Measurements from ENCODE around the gene RUFY2.
"Not testable (repeated sequence)": the region's sequence is repeated elsewhere in the genome, so short reads cannot be mapped to it uniquely, and the experiment has no call there.

Gene RUFY2

DNA sequence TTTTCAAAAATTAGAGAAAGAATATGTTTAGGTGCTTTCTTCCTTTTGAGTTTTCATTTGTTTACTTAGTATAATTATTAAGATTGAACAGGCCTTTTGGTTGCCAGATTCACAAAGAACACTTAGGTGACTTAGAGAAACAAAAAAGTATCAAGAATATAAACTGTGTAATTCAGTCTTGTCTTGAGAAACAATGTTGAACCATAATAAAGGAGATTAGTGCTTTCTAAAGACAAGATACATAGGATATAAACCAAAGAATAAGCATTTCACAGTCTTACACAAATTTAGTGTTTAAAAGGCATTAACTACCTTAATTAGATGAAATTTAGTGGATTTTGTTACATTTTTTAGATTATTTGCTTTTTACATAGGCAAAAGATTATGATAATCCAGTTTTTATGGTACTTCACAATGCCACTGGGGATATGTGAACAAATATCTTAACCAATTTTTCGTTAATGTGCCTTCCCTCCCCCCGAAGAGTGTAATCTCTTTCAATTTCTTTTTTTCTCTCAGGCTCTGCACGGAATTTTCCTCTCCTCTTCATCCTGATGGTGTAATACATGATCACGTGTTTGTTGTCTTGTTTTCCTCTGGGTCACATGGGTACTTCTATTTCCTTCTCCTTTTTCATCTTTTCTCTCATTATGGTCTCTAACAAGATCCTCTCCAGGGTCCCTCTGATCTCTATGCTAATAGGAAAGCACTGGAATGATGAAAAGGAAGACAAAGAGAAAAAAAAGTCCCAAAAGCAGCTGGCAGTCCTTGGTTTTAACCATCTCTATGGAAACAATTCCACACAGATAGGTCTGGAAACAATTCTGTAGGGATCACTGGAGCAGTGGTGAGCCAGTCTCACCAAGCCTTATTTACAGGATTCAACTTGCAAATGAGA, 78.9 kb downstream of the RUFY2 start:
- no peak for DNase-seq (ENCODE audit: low read depth)

DNA sequence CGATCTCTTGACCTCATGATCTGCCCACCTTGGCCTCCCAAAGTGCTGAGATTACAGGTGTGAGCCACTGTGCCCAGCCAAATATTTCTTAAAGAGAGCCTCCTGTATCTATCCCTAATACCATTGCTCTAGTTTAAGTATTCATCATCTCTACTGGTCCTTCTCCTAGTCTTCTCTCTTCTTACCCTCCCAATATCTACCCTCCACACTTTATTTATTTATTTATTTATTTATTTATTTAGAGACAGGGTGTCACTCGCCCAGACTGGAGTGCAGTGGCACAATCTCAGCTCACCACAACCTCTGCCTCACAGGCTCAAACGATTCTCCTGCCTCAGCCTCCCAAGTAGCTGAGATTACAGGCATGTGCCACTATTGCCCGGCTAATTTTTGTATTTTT, 82.7 kb downstream of the RUFY2 start:
- not testable (repeated sequence) for DNase-seq (ENCODE audit: low read depth)

DNA sequence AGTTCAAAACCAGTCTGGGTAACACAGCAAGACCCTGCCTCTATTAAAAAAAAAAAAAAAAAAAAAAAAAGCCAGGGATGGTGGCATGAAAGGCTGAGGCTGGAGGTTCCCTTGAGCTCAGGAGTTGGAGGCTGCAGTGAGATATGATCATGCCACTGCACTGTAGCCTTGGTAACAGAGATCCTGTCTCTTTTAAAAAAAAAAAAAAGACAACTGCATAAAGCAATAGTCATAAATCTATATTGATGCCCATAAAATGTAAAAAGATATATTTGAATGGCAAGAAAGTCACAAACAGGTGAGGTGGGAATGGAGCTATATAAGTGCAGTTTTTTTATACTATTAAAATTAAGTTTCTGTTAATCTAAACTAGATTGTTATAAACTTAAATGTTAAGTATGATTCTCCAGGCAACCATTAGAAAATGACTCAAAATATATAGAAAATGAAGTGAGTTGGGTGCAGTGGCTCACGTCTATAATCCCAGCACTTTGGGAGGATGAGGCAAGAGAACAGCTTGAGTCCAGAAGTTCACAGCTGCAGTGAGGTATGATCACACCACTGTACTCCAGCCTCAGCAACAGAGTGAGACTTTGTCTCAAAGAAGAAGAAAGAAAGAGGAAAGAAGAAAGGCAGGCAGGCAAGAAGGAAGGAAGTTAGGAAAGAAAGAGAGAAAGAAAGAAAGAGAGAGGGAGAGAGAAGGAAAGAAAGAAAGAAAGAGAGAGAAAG, 88.6 kb downstream of the RUFY2 start:
- DNase-seq (ENCODE audit: low read depth) = no peak

DNA sequence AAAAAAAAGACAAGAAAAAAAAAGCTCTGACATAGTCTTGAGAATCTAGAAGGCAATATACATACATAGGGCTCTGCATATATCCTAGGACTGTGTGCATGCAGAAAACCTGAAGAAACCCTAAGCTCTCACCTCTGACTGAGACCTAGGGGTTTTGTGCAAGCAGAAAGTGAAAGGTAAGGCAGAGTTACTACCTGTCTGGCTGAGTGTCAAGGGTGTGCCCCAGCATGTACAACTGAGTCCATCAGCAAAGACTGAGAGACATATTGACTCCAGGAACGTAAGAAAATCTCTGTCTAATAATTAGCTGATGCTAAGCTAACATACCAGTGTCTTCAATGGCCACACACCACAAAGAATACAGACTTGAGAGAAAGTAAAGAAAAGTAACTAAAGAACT, 91.5 kb downstream of the RUFY2 start:
- DNase-seq (ENCODE audit: low read depth) = no peak

DNA sequence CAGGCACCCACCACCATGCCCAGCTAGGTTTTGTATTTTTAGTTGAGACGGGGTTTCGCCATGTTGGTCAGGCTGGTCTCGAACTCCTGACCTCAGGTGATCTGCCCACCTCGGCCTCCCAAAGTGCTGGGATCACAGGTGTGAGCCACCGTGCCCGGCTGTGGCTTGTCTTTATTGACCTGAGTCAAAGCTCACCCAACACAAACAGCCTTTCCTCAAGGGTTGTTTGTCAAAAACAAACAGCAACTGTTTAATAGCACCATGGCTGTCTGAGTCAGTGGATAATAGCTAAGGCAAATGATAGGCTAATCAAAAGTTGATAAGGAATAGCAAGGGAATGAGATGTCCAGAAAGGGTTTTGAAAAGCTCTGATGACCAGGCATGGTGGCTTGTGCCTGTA, 92.1 kb downstream of the RUFY2 start:
- DNase-seq (ENCODE audit: low read depth) = not testable (repeated sequence)

DNA sequence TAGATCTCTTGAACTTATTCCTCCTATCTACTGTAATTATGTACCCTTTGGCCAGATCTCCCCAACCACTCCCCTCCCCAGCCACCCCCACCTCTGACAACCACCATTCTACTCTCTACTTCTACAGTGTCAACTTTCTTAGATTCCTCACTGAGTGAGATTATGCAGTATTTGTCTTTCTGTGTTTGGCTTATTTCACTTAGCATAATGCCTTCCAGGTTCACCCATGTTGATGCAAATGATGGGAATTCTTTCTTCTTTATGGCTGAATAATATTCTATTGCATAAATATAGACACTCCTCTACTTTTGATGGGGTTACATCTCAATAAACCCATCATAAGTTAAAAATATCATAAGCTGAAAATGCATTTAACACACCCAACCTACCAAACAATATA, 96.5 kb downstream of the RUFY2 start:
- no peak for DNase-seq (ENCODE audit: low read depth)

DNA sequence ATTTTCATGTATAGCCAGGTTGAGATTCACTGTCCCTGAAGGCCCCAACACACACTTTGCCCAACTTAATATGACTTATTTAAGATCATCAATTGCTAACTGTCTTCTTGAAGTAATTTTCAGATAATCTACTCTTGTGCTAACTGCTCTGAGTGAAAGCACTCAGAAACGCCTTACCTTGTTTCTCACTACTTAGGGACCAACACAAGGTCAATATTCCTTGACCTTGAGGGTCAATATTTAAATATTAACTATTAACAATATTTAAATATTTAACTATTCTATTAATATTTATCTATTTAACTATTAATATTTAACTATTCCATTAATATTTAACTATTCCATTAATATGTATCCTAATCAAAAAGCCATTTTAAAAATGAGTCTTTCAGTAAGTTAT, 101.2 kb downstream of the RUFY2 start:
- no peak for DNase-seq (ENCODE audit: low read depth)

DNA sequence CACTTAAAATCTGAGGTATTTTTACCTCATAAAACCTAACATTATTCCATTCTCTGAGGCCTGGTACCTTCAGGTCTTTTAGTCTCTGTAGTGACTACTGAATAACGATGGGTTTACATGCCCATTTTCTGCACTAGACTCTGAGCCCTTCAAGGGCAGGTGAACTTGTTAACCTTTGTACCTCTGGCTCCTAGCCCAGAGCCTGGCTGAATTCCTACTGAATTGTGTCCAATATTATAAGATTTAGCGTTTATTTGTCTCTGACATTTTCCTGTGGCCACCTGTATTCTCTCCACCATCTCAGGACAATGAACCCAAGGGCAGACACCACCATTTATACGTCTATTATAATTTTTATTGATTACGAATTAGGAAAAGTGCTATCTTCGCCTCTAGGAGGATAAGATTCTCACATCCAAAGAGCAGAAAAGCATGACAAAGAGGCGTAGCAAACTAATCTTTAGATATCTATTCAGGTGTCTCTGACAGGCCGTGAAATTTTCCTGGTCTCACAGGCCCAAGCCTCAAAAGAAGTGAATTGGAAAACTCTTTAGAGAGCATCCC, 103.1 kb downstream of the RUFY2 start:
- DNase-seq (ENCODE audit: low read depth) = no peak

DNA sequence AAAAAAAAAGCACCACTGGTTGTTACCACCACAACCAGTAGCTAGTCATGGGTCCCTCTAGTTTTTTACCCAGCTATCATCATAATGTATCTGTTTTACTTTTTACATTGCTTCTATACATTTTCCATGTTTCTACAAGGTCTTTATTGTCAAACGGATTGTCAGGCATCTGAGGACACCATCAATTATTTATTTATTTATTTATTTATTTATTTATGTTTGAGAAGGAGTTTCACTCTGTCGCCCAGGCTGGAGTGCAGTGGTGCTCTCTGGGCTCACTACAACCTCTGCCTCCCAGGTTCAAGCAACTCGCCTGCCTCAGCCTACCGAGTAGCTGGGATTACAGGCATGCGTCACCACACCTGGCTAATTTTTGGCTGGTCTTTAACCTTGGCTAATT, 104.2 kb downstream of the RUFY2 start:
- no peak for DNase-seq (ENCODE audit: low read depth)

DNA sequence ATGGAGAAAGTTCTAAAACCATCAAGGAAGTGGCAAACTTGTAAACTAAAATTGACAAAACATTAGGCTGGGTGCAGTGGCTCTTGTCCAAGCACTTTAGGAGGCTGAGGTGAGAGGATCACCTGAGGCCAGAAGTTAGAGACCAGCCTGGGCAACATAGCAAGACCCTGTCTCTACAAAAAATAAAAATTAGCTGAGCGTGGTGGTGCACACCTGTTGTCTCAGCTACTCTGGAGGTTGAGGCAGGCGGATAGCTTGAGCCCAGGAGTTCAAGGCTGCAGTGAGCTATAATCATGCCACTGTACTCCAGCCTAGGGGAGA, 104.6 kb downstream of the RUFY2 start:
- no peak for DNase-seq (ENCODE audit: low read depth)

DNA sequence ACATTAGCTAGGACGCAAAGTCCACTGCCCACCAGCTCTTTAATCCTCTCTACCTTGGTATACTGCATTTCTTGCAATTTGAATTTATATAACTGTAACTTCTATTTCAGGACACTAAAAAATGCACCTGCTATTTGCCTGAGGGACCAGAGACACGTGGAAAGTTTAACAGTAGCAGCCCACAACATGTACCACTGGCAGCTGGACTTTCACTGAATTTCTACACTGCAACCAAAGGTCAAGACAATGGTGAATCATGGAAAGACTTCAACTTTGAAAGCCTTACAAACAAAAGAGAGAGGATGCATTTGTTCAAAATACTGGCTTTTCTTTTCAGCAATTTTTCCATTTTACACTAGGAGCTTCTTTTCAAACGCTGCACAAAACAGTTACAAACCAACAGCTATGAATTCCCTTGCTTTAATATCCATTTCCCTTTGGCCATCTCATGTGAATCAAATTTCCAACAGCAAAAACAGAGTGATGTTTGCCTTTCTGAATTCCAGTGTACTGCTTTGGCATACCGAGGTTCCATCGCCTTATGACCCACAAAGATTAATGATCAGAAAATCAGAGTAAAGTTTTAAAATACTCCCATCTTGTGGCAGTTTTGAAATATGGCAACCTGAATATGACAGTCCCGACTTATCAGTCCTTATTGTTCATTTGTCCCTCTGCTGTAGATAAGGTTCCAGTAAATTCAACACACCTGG, 105.1 kb downstream of the RUFY2 start:
- DNase-seq (ENCODE audit: low read depth) = no peak

DNA sequence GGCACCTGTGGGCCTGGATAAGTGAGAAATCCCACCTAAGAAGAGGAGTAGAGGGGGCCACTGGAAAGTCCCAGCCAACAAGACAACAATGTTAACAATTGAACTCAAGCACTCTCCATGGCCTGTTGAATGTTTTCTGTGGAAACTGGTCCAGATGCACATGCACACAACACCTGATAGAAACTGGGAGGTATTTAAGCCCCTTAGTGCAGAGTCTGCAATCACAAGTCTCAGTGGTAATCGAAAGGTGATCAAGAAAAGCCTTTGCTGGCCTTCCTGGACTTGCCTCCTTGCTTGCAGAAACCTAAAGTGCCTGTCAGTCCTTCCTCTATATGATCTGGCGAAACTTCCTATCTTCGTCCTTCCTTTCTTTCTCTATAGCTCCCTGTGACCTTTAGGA, 105.8 kb downstream of the RUFY2 start:
- DNase-seq (ENCODE audit: low read depth) = no peak

DNA sequence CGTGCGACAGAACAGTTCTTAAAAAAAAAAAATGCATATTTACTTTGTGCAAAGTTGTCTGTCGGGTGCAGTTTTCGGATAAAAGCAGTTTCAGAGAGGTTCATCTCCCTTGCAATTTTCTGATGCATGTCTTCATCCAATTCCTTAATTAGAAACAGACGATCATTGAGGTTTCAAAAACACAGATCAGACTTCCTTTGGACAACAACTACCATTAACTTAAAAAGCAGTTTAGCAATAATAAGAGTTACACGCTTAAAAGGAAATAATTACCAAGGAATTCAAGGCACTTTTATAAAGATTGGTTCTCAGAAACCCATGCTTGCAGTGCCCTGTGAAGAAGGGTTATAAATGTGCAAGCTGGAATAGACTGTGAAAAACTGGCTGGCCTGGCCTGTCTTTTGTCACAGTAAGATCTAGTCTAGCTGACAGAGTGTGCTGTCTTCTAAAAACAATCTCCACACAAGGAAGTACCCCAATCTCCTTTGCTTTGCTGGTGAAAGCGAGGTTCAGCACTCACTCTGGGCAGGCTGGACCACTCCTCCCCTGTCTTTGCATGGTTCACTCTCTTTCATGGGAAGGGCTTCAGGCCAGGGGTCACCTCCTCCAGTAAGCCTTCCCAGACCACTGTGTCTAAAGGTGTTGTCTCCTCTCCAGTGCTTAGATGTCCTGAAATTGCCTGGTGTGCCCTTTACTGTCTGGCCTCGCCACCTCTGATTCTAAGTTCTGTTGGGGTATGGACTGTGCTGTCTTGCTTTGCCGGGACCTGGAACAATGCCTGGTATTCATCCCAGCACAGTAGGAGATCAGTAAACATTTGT, 110.0 kb downstream of the RUFY2 start:
- no peak for DNase-seq (ENCODE audit: low read depth)

Measured in activated T-cell treated with anti-CD3 and anti-CD28 coated beads for 24 hours (primary cell).